Endothelial cell of umbilical vein (primary cell): ENCODE data around the gene ITPKC.

Experiments
- CTCF ChIP-seq, 2 donors: IDR thresholded peaks; 1 replicate in 1 of 2; 2 replicates in 1 of 2; pipeline ENCODE4 v1.5.1; 2011; ENCODE audit warnings: low read length in 2 of 2, mild to moderate bottlenecking in 2 of 2, moderate library complexity in 2 of 2, control low read depth in 1 of 2, inconsistent platforms in 1 of 2, low read depth in 1 of 2; ENCODE audit not compliant: insufficient read depth in 1 of 2; ENCODE audit errors: extremely low read depth in 1 of 2
- FOS ChIP-seq: IDR thresholded peaks from 2 replicates; pipeline ENCODE4 v1.6.1; 2011; ENCODE audit warnings: mild to moderate bottlenecking, low read length, moderate library complexity, borderline replicate concordance; ENCODE audit not compliant: insufficient read depth
- POLR2AphosphoS5 ChIP-seq: IDR thresholded peaks from 2 replicates; pipeline ENCODE4 v1.6.1; 2012; ENCODE audit warnings: low read depth, mild to moderate bottlenecking, control low read depth, low read length, moderate library complexity; ENCODE audit not compliant: insufficient read depth
- TF ChIP-seq, protein P1 (sequence below): IDR thresholded peaks from 2 replicates; pipeline ENCODE4 v1.6.1; 2011; ENCODE audit not compliant: insufficient read depth, insufficient read length

GRCh38 chr19:40724855-40725254 lies 7.9 kb downstream of the ITPKC start:
- TF ChIP-seq CTCF (IDR thresholded peaks at IDR 0.05; ENCODE audit: extremely low read depth in 1 of 2, insufficient read depth in 1 of 2, low read depth in 1 of 2, low read length in 2 of 2) (no peak), POLR2AphosphoS5 (no peak), FOS (no peak)
- TF ChIP-seq, protein P1, sequence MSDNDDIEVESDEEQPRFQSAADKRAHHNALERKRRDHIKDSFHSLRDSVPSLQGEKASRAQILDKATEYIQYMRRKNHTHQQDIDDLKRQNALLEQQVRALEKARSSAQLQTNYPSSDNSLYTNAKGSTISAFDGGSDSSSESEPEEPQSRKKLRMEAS = no peak
